ENCODE data around the gene C1D.

- TF ChIP-seq CTCF (conservative IDR thresholded peaks at IDR 0.05; ENCODE audit: low read depth in 2 of 2), result no peak
- no peak for TF ChIP-seq POLR2AphosphoS5 (IDR thresholded peaks at IDR 0.05; ENCODE audit: low read depth)
- TF ChIP-seq STAT1 (IDR thresholded peaks at IDR 0.05; ENCODE audit: unreplicated experiment), result no peak
- TF ChIP-seq EZH2 (IDR thresholded peaks at IDR 0.05; ENCODE audit: low read depth, unreplicated experiment), result no peak
- TF ChIP-seq, protein P1, sequence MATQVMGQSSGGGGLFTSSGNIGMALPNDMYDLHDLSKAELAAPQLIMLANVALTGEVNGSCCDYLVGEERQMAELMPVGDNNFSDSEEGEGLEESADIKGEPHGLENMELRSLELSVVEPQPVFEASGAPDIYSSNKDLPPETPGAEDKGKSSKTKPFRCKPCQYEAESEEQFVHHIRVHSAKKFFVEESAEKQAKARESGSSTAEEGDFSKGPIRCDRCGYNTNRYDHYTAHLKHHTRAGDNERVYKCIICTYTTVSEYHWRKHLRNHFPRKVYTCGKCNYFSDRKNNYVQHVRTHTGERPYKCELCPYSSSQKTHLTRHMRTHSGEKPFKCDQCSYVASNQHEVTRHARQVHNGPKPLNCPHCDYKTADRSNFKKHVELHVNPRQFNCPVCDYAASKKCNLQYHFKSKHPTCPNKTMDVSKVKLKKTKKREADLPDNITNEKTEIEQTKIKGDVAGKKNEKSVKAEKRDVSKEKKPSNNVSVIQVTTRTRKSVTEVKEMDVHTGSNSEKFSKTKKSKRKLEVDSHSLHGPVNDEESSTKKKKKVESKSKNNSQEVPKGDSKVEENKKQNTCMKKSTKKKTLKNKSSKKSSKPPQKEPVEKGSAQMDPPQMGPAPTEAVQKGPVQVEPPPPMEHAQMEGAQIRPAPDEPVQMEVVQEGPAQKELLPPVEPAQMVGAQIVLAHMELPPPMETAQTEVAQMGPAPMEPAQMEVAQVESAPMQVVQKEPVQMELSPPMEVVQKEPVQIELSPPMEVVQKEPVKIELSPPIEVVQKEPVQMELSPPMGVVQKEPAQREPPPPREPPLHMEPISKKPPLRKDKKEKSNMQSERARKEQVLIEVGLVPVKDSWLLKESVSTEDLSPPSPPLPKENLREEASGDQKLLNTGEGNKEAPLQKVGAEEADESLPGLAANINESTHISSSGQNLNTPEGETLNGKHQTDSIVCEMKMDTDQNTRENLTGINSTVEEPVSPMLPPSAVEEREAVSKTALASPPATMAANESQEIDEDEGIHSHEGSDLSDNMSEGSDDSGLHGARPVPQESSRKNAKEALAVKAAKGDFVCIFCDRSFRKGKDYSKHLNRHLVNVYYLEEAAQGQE (IDR thresholded peaks at IDR 0.05; ENCODE audit: unreplicated experiment), result no peak
- no peak for TF ChIP-seq ZNF331 (CRISPR knock-in tag; IDR thresholded peaks at IDR 0.05; ENCODE audit: low read depth)
- TF ChIP-seq JUNB (IDR thresholded peaks at IDR 0.05; ENCODE audit: unreplicated experiment), result no peak
- TF ChIP-seq CREB1 (CRISPR knock-in tag; IDR thresholded peaks at IDR 0.05; ENCODE audit: low read depth), result no peak
- no peak for TF ChIP-seq EZH2phosphoT487 (IDR thresholded peaks at IDR 0.05; ENCODE audit: unreplicated experiment)
- TF ChIP-seq, protein P2, sequence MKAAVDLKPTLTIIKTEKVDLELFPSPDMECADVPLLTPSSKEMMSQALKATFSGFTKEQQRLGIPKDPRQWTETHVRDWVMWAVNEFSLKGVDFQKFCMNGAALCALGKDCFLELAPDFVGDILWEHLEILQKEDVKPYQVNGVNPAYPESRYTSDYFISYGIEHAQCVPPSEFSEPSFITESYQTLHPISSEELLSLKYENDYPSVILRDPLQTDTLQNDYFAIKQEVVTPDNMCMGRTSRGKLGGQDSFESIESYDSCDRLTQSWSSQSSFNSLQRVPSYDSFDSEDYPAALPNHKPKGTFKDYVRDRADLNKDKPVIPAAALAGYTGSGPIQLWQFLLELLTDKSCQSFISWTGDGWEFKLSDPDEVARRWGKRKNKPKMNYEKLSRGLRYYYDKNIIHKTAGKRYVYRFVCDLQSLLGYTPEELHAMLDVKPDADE (IDR thresholded peaks at IDR 0.05), result no peak
- no peak for TF ChIP-seq ZNF114 (CRISPR knock-in tag; IDR thresholded peaks at IDR 0.05)
Measured at GRCh38 chr2:68046642-68047240, 16.1 kb downstream of the C1D start.

Measured in GM23338 (cell line).